PC-3 (cell line): ENCODE data around the gene KDM5B.

Source experiments
- EZH2 ChIP-seq: fragments of 300-600 bp; sonication (generic); IDR thresholded peaks from one replicate; pipeline ENCODE4 v1.6.1; 2017; ENCODE audit warnings: antibody characterized with exemption, mild to moderate bottlenecking, low read length; ENCODE audit not compliant: unreplicated experiment
- TF ChIP-seq, protein P1 (sequence below): fragments of 300-600 bp; sonication (generic); conservative IDR thresholded peaks from 2 replicates; pipeline ENCODE4 v1.5.1; 2017; ENCODE audit warnings: antibody characterized with exemption, low read depth, mild to moderate bottlenecking, low read length

DNA sequence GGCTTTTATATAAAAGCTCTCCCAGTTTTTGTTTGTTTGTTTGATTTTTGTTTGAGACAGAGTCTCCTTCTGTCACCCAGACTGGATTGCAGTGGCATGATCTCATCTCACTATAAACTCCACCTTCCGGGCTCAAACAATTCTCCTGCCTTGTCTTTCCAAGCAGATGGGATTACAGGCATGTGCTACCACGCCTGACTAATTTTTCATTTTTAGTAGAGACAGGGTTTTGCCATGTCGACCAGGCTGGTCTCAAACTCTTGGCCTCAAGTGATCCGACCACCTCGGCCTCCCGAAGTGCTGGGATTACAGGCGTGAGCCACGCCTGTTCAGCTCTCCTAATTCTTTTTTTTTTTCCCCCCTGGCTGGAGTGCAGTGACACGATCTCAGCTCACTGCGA, 6.9 kb upstream of the KDM5B start:
- no peak for TF ChIP-seq EZH2
- TF ChIP-seq, protein P1, sequence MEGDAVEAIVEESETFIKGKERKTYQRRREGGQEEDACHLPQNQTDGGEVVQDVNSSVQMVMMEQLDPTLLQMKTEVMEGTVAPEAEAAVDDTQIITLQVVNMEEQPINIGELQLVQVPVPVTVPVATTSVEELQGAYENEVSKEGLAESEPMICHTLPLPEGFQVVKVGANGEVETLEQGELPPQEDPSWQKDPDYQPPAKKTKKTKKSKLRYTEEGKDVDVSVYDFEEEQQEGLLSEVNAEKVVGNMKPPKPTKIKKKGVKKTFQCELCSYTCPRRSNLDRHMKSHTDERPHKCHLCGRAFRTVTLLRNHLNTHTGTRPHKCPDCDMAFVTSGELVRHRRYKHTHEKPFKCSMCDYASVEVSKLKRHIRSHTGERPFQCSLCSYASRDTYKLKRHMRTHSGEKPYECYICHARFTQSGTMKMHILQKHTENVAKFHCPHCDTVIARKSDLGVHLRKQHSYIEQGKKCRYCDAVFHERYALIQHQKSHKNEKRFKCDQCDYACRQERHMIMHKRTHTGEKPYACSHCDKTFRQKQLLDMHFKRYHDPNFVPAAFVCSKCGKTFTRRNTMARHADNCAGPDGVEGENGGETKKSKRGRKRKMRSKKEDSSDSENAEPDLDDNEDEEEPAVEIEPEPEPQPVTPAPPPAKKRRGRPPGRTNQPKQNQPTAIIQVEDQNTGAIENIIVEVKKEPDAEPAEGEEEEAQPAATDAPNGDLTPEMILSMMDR = no peak
